H1 (cell line): ENCODE results near the gene CHD8. TPM values are rescaled to one million over a fixed set of nuclear protein-coding genes. Genes with fewer than 3 reads are reported as not detected.

Experiments used
- CTCF ChIA-PET: fragments of 300-600 bp; sonication (Branson Sonifier 250); formaldehyde crosslinking; loops from one replicate; lab custom pipeline; 2021; ENCODE audit not compliant: partially characterized antibody; lab: Charles Lee
- POLR2A ChIA-PET: fragments of 300-600 bp; sonication (Branson Sonifier 250); formaldehyde crosslinking; loops from one replicate; lab custom pipeline; 2021; ENCODE audit warnings: inconsistent platforms; ENCODE audit not compliant: partially characterized antibody; lab: Charles Lee
- DNase-seq, 2 experiments: peaks; one replicate each; pipeline versions ENCODE4 v3.0.0 to v3.0.0-alpha.2; 2010 to 2022; ENCODE audit warnings: low spot score in 2 of 2, low read depth in 1 of 2, mixed read lengths in 1 of 2
- FAIRE-seq: peaks from 2 replicates; lab custom pipeline; 2011; peaks lifted over from hg19 to GRCh38; lab: Jason Lieb, UNC
- H2AFZ ChIP-seq: 2 replicates; pipeline ENCODE4 v1.8.1; 2012; ENCODE audit warnings: low read length, inconsistent platforms
- H2AK5ac ChIP-seq: 2 replicates; pipeline ENCODE4 v1.6.1; 2013; ENCODE audit warnings: low read depth, low read length
- H2BK120ac ChIP-seq: replicated peaks from 2 replicates; pipeline ENCODE3; 2013; ENCODE audit warnings: low read depth, low read length, inconsistent platforms
- H2BK12ac ChIP-seq: 2 replicates; pipeline ENCODE4 v1.6.1; 2013; ENCODE audit warnings: low read depth, low read length
- H2BK15ac ChIP-seq: 2 replicates; pipeline ENCODE4 v1.6.1; 2013; ENCODE audit warnings: low read length
- H2BK20ac ChIP-seq: 2 replicates; pipeline ENCODE4 v1.6.1; 2013; ENCODE audit warnings: low read length
- H2BK5ac ChIP-seq: 2 replicates; pipeline ENCODE4 v1.6.1; 2013; ENCODE audit warnings: low read depth, low read length
- H3K14ac ChIP-seq: 2 replicates; pipeline ENCODE4 v1.6.1; 2013; ENCODE audit warnings: inconsistent platforms; ENCODE audit not compliant: insufficient read length
- H3K18ac ChIP-seq: 2 replicates; pipeline ENCODE4 v1.6.1; 2013; ENCODE audit warnings: low read length; ENCODE audit errors: extremely low read depth
- H3K23ac ChIP-seq: 2 replicates; pipeline ENCODE4 v1.6.1; 2013; ENCODE audit warnings: inconsistent platforms; ENCODE audit not compliant: insufficient read length
- H3K23me2 ChIP-seq: 2 replicates; pipeline ENCODE4 v1.6.1; 2013; ENCODE audit warnings: low read depth, low read length
- H3K27ac ChIP-seq: 2 replicates; pipeline ENCODE4 v1.6.1; 2011; ENCODE audit warnings: low read depth, low read length, inconsistent platforms
- H3K27me3 ChIP-seq, 4 experiments: replicated peaks in 1 of 4; 1 replicate in 1 of 4; 2 replicates in 3 of 4; pipeline versions ENCODE4 v1.6.1 to v1.8.1; 2011 to 2013; ENCODE audit warnings: low read length in 3 of 4, mild to moderate bottlenecking in 3 of 4, inconsistent platforms in 2 of 4, mixed read lengths in 2 of 4, moderate library complexity in 1 of 4; ENCODE audit not compliant: control insufficient read depth in 3 of 4, insufficient read depth in 3 of 4; ENCODE audit errors: extremely low read depth in 1 of 4
- H3K36me3 ChIP-seq, 4 experiments: 2 replicates each; pipeline versions ENCODE4 v1.6.1 to v1.8.1; 2011 to 2013; ENCODE audit warnings: mild to moderate bottlenecking in 4 of 4, low read length in 3 of 4, moderate library complexity in 2 of 4, control low read depth in 1 of 4, inconsistent platforms in 1 of 4; ENCODE audit not compliant: insufficient read depth in 4 of 4, control insufficient read depth in 2 of 4
- H3K4ac ChIP-seq: replicated peaks from 2 replicates; pipeline ENCODE3; 2013; ENCODE audit warnings: low read length, low read depth, mixed read lengths, inconsistent platforms; ENCODE audit not compliant: insufficient read length
- H3K4me1 ChIP-seq, 4 experiments: replicated peaks in 1 of 4; 1 replicate in 1 of 4; 2 replicates in 3 of 4; pipeline versions ENCODE4 v1.6.1 to v1.8.1; 2011 to 2013; ENCODE audit warnings: low read length in 3 of 4, inconsistent platforms in 2 of 4, mixed read lengths in 1 of 4; ENCODE audit not compliant: insufficient read depth in 4 of 4, control insufficient read depth in 3 of 4
- H3K4me2 ChIP-seq, 2 experiments: 2 replicates each; pipeline versions ENCODE4 v1.6.1 to v1.8.1; 2011 to 2013; ENCODE audit warnings: low read depth in 2 of 2, low read length in 2 of 2, control low read depth in 1 of 2, inconsistent platforms in 1 of 2, mild to moderate bottlenecking in 1 of 2; ENCODE audit not compliant: insufficient read depth in 1 of 2
- H3K4me3 ChIP-seq, 4 experiments: fragments of 200-600, 300-600 bp in 1 of 4; sonication (generic), shearing (Covaris generic), sonication (Bioruptor Twin) in 1 of 4; 2 replicates each; pipeline versions ENCODE4 v1.5.1 to v1.8.1; 2011 to 2016; ENCODE audit warnings: low read length in 4 of 4, low read depth in 3 of 4, control low read depth in 2 of 4, inconsistent platforms in 2 of 4, mild to moderate bottlenecking in 2 of 4, mixed read lengths in 1 of 4, moderate library complexity in 1 of 4; ENCODE audit not compliant: insufficient read depth in 2 of 4; ENCODE audit errors: extremely low read depth in 1 of 4
- H3K56ac ChIP-seq: replicated peaks from 2 replicates; pipeline ENCODE3; 2013; ENCODE audit warnings: low read depth, mild to moderate bottlenecking, mixed read lengths, low read length, inconsistent platforms; ENCODE audit not compliant: insufficient read length
- H3K79me1 ChIP-seq: 2 replicates; pipeline ENCODE4 v1.6.1; 2013; ENCODE audit warnings: low read depth, low read length, control low read depth
- H3K79me2 ChIP-seq, 2 experiments: 2 replicates each; pipeline versions ENCODE4 v1.6.1 to v1.8.1; 2012 to 2013; ENCODE audit warnings: low read length in 2 of 2, mild to moderate bottlenecking in 2 of 2, inconsistent platforms in 1 of 2; ENCODE audit not compliant: insufficient read depth in 2 of 2, control insufficient read depth in 1 of 2
- H3K9ac ChIP-seq, 4 experiments: replicated peaks in 1 of 4; 1 replicate in 1 of 4; 2 replicates in 3 of 4; pipeline versions ENCODE4 v1.6.1 to v1.8.1; 2011 to 2013; ENCODE audit warnings: low read depth in 3 of 4, low read length in 3 of 4, control low read depth in 2 of 4, mild to moderate bottlenecking in 2 of 4, moderate library complexity in 2 of 4, inconsistent platforms in 1 of 4; ENCODE audit errors: extremely low read depth in 1 of 4
- H3K9me3 ChIP-seq, 2 experiments: 2 replicates each; pipeline versions ENCODE4 v1.6.1 to v1.8.1; 2012 to 2013; ENCODE audit warnings: mild to moderate bottlenecking in 2 of 2, moderate library complexity in 2 of 2, control low read depth in 1 of 2, inconsistent platforms in 1 of 2, low read depth in 1 of 2, low read length in 1 of 2, mixed read lengths in 1 of 2; ENCODE audit not compliant: insufficient read depth in 2 of 2
- H4K20me1 ChIP-seq, 2 experiments: replicated peaks in 1 of 2; 2 replicates each; pipeline versions ENCODE3 to v1.8.1; 2011 to 2013; ENCODE audit warnings: inconsistent platforms in 2 of 2, low read length in 2 of 2, mild to moderate bottlenecking in 1 of 2; ENCODE audit not compliant: insufficient read depth in 2 of 2, control insufficient read depth in 1 of 2
- H4K5ac ChIP-seq: 2 replicates; pipeline ENCODE4 v1.6.1; 2013; ENCODE audit warnings: low read length, low read depth, mixed read lengths, inconsistent platforms; ENCODE audit not compliant: insufficient read length
- H4K8ac ChIP-seq: 2 replicates; pipeline ENCODE4 v1.8.0; 2013; ENCODE audit warnings: mild to moderate bottlenecking, moderate library complexity, low read length, inconsistent platforms; ENCODE audit not compliant: insufficient read depth; ENCODE audit errors: extremely low read depth
- H4K91ac ChIP-seq: replicated peaks from 2 replicates; pipeline ENCODE3; 2013; ENCODE audit warnings: low read length, mixed read lengths, inconsistent platforms; ENCODE audit not compliant: insufficient read length
- ATF2 ChIP-seq: IDR thresholded peaks from 2 replicates; pipeline ENCODE4 v1.6.1; 2012; ENCODE audit warnings: low read length, inconsistent platforms
- CTCF ChIP-seq, 3 experiments: IDR thresholded peaks; 1 replicate in 2 of 3; 2 replicates in 1 of 3; pipeline versions ENCODE4 v1.5.1 to v1.6.1; 2011; ENCODE audit warnings: low read length in 3 of 3, mild to moderate bottlenecking in 3 of 3, inconsistent platforms in 2 of 3, low read depth in 1 of 3, moderate library complexity in 1 of 3; ENCODE audit not compliant: insufficient read depth in 1 of 3; ENCODE audit errors: control extremely low read depth in 1 of 3
- KDM4A ChIP-seq: IDR thresholded peaks from one replicate; pipeline ENCODE4 v1.7.1; 2012; ENCODE audit warnings: low read depth, mild to moderate bottlenecking, moderate library complexity, low read length, inconsistent platforms; ENCODE audit not compliant: severe bottlenecking
- RAD21 ChIP-seq, 2 experiments: IDR thresholded peaks in 1 of 2; conservative IDR thresholded peaks in 1 of 2; 2 replicates each; pipeline ENCODE4 v1.6.1; 2011; ENCODE audit warnings: low read depth in 2 of 2, low read length in 2 of 2, improper control_type of control experiment in 1 of 2, inconsistent platforms in 1 of 2, mild to moderate bottlenecking in 1 of 2, moderate library complexity in 1 of 2
- SAP30 ChIP-seq: fragments of 300-600 bp; sonication (generic); IDR thresholded peaks from 2 replicates; pipeline ENCODE4 v1.7.1; 2012; ENCODE audit warnings: low read length, moderate library complexity, mild to moderate bottlenecking, inconsistent platforms; ENCODE audit not compliant: insufficient read depth, insufficient replicate concordance
- SP1 ChIP-seq: IDR thresholded peaks from 2 replicates; pipeline ENCODE4 v1.6.1; 2011; ENCODE audit warnings: low read depth, low read length
- TBP ChIP-seq: IDR thresholded peaks from 2 replicates; pipeline ENCODE4 v1.6.1; 2011; ENCODE audit warnings: low read depth, low read length, improper control_type of control experiment
- TCF12 ChIP-seq: IDR thresholded peaks from 2 replicates; pipeline ENCODE4 v1.6.1; 2011; ENCODE audit warnings: low read depth, mild to moderate bottlenecking, low read length
- YY1 ChIP-seq: IDR thresholded peaks from 2 replicates; pipeline ENCODE4 v1.6.1; 2011; ENCODE audit warnings: low read depth, mild to moderate bottlenecking, low read length
- WGBS, 2 experiments: shearing (Covaris generic) in 1 of 2; methylation state at CpG; one replicate each; pipeline versions ENCODE4 v1.1.6 to v1.1.7; 2013 to 2015; ENCODE audit warnings: low lambda C conversion rate in 2 of 2, mixed read lengths in 2 of 2, inconsistent platforms in 1 of 2, low coverage in 1 of 2, missing lambda C conversion rate in 1 of 2; ENCODE audit not compliant: insufficient replicate concordance in 2 of 2, insufficient coverage in 1 of 2, insufficient read length in 1 of 2; ENCODE audit errors: extremely low coverage in 1 of 2, missing lambda C conversion rate in 1 of 2; 5-methylcytosine and 5-hydroxymethylcytosine counted together
- polyA plus RNA-seq, 7 experiments: library from polyadenylated mRNA; depleted of rRNA in 3 of 7; stranded (reverse) in 5 of 7; unstranded in 2 of 7; fragments of >200 nt in 5 of 7; fragments of 200-250 nt in 2 of 7; gene quantifications; 1 replicate in 5 of 7; 2 replicates in 1 of 7; 4 replicates in 1 of 7; pipeline versions ENCODE4 v1.2.1 to v1.2.3, GENCODE V29; 2011 to 2013; ENCODE audit warnings: missing spikeins in 2 of 7, mixed read lengths in 2 of 7
- total RNA-seq: library from RNA; stranded (reverse); fragmentation: NEBNext Ultra II Directional; extraction: Animal tissue kit (Norgen Biotek cat#: 25700); gene quantifications from 2 replicates; pipeline ENCODE4 v1.2.1, GENCODE V29; 2021

Gene CHD8
- total and polyA plus RNA-seq, 2 of the 8 experiments (the other 6 are each of a cell fraction or from before 2014, with no cell fraction given), result 88.3 to 140 TPM

DNA sequence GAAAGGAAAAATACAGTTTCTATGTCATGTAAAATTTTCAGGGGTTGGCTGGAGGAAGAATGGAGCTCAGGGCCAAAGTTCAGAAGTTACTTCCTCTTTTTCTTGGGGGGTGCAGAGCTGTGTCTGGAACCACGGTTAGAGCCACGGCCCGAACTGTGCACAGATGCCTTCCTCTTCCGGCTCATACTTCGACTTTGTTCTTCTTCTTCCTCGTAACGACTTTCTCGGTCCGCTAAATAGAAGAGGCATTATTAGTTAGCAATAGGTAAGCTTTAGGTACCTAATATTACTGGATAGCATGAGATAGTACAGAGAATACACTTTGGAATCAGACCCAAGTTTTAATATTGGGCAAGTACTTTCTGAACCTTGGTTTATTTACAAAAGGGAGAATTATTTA is 103.3 kb downstream of the CHD8 start:
- ChIA-PET POLR2A (interaction anchor here (1.0 to 2.5 kb wide), 6 partner anchors 12 to 92 kb away, joined by 3 to 11 read pairs (median 4); no protein-coding TSS in a partner anchor), CTCF (no interaction called here)
- no peaks in the 10 kb centered on the region; a peak in 1 of 7 replicates for H3K4me1 ChIP-seq
- H3K23ac ChIP-seq, result no peak overlapping the region
- H2BK20ac ChIP-seq, result no peak overlapping the region
- H2AFZ ChIP-seq, result no peak overlapping the region
- no peak overlapping the region for H3K4me2 ChIP-seq
- no peak overlapping the region for H3K4me3 ChIP-seq
- no peak overlapping the region for H2BK120ac ChIP-seq
- H3K4ac ChIP-seq, result no peak overlapping the region
- no peak overlapping the region for H4K5ac ChIP-seq
- H3K27me3 ChIP-seq, result no peaks in the 10 kb centered on the region
- H2AK5ac ChIP-seq, result no peak overlapping the region
- H2BK15ac ChIP-seq, result no peak overlapping the region
- H3K9ac ChIP-seq, result no peak overlapping the region
- 94% methylated on average over 9 of the region's 9 CpGs; no CpG with 5 or more reads in 1 of the 2 experiments for WGBS, 2 experiments
- H3K9me3 ChIP-seq, result no peaks in the 10 kb centered on the region
- H3K79me1 ChIP-seq, result no peaks in the 10 kb centered on the region
- no peak overlapping the region for H3K27ac ChIP-seq
- FAIRE-seq (no peak), DNase-seq (no peak)
- H3K79me2 ChIP-seq, result no peaks in the 10 kb centered on the region
- H2BK12ac ChIP-seq, result no peak overlapping the region
- H4K20me1 ChIP-seq, result peaks cover 2 to 6% of the 10 kb centered on the region in 2 experiments
- H3K14ac ChIP-seq, result no peak overlapping the region
- no peak overlapping the region for H4K8ac ChIP-seq
- no peak overlapping the region for H3K18ac ChIP-seq
- peaks cover 39 to 70% (median 58%) of the 10 kb centered on the region in 4 experiments for H3K36me3 ChIP-seq
- no peaks in the 10 kb centered on the region for H3K23me2 ChIP-seq
- H3K56ac ChIP-seq, result no peak overlapping the region
- no peak overlapping the region for H4K91ac ChIP-seq
- H2BK5ac ChIP-seq, result no peak overlapping the region
- TF ChIP-seq CTCF (IDR thresholded peaks at IDR 0.05; ENCODE audit: control extremely low read depth in 1 of 3, insufficient read depth in 1 of 3, low read depth in 1 of 3, low read length in 3 of 3), result no peak
- TF ChIP-seq TCF12, result no peak
- TF ChIP-seq SP1, result no peak
- TF ChIP-seq YY1, result no peak
- TF ChIP-seq TBP, result no peak
- no peak for TF ChIP-seq SAP30
- TF ChIP-seq RAD21 (IDR thresholded peaks at IDR 0.05 in 1 of 2, conservative IDR thresholded peaks at IDR 0.05 in 1 of 2; ENCODE audit: low read depth in 2 of 2, low read length in 2 of 2), result no peak
- no peak for TF ChIP-seq KDM4A
- no peak for TF ChIP-seq ATF2
